Neural cell (in vitro differentiated cells): ENCODE data around the gene ATP5PF. TPM values are rescaled to one million over a fixed set of nuclear protein-coding genes. Genes with fewer than 3 reads are reported as not detected.

ENCODE experiments used
- H2AFZ ChIP-seq: fragments of 200-600, 300-800 bp; sonication (generic), shearing (Covaris generic); 2 replicates; pipeline ENCODE4 v1.6.0; 2014; ENCODE audit warnings: low read depth, mild to moderate bottlenecking, antibody characterized with exemption, low read length, moderate library complexity
- H3F3A ChIP-seq: fragments of 200-600 bp; shearing (Covaris generic); 2 replicates; pipeline ENCODE4 v1.6.1; 2016; ENCODE audit warnings: mild to moderate bottlenecking, moderate library complexity, mixed read lengths, antibody characterized with exemption, low read length; ENCODE audit not compliant: insufficient read depth, poor library complexity, severe bottlenecking
- H3K27ac ChIP-seq: fragments of 200-600, 300-800 bp; sonication (generic), shearing (Covaris generic); 2 replicates; pipeline ENCODE4 v1.5.1; 2014; ENCODE audit warnings: mild to moderate bottlenecking, low read length, moderate library complexity
- H3K27me3 ChIP-seq: fragments of 300-800, 200-600 bp; sonication (generic), shearing (Covaris generic); 2 replicates; pipeline ENCODE4 v1.6.0; 2014; ENCODE audit warnings: mild to moderate bottlenecking, low read depth, low read length, moderate library complexity; ENCODE audit not compliant: insufficient read depth
- H3K36me3 ChIP-seq: fragments of 300-800, 200-600 bp; sonication (generic), shearing (Covaris generic); 2 replicates; pipeline ENCODE4 v1.5.1; 2014; ENCODE audit warnings: mild to moderate bottlenecking, antibody characterized with exemption, low read length, moderate library complexity; ENCODE audit not compliant: insufficient read depth
- H3K4me2 ChIP-seq: fragments of 300-800, 200-600 bp; sonication (generic), shearing (Covaris generic); 2 replicates; pipeline ENCODE4 v1.6.0; 2014; ENCODE audit warnings: mild to moderate bottlenecking, low read length
- H3K4me3 ChIP-seq: fragments of 300-800, 200-600 bp; sonication (generic), shearing (Covaris generic); 2 replicates; pipeline ENCODE4 v1.5.1; 2014; ENCODE audit warnings: mild to moderate bottlenecking, low read length, moderate library complexity
- H3K79me2 ChIP-seq: fragments of 200-600 bp; shearing (Covaris generic); replicated peaks from 2 replicates; pipeline ENCODE4 v1.6.0; 2014; ENCODE audit warnings: mild to moderate bottlenecking, low read length, moderate library complexity; ENCODE audit not compliant: insufficient read depth
- H3K9ac ChIP-seq: fragments of 300-800, 200-600 bp; sonication (generic), shearing (Covaris generic); 2 replicates; pipeline ENCODE4 v1.6.1; 2016; ENCODE audit warnings: mild to moderate bottlenecking, low read length, mixed read lengths
- H3K9me2 ChIP-seq: fragments of 200-600 bp; shearing (Covaris generic); 2 replicates; pipeline ENCODE4 v1.6.1; 2016; ENCODE audit warnings: mild to moderate bottlenecking, low read length, mixed read lengths; ENCODE audit not compliant: insufficient read depth
- H3K9me3 ChIP-seq: fragments of 200-600, 300-800 bp; sonication (generic), shearing (Covaris generic); 2 replicates; pipeline ENCODE4 v1.6.1; 2016; ENCODE audit warnings: mild to moderate bottlenecking, mixed run types, low read length, moderate library complexity, mixed read lengths
- H4K20me1 ChIP-seq: fragments of 200-600 bp; shearing (Covaris generic); 2 replicates; pipeline ENCODE4 v1.6.1; 2016; ENCODE audit warnings: mild to moderate bottlenecking, mixed run types; ENCODE audit not compliant: insufficient read depth
- EP300 ChIP-seq: fragments of 450-650 bp; conservative IDR thresholded peaks from 2 replicates; pipeline ENCODE4 v1.6.1; 2014; ENCODE audit warnings: antibody characterized with exemption, mild to moderate bottlenecking, moderate library complexity; ENCODE audit not compliant: poor library complexity, severe bottlenecking
- EZH2 ChIP-seq: fragments of 200-600, 300-800 bp; shearing (Covaris generic), sonication (generic); IDR thresholded peaks from 2 replicates; pipeline ENCODE4 v1.6.1; 2014; ENCODE audit warnings: antibody characterized with exemption, low read length, borderline replicate concordance, mild to moderate bottlenecking; ENCODE audit not compliant: insufficient read depth, poor library complexity, severe bottlenecking
- MXI1 ChIP-seq: fragments of 450-650 bp; conservative IDR thresholded peaks from 2 replicates; pipeline ENCODE4 v1.6.1; 2014; ENCODE audit warnings: antibody characterized with exemption, mild to moderate bottlenecking; ENCODE audit not compliant: poor library complexity, severe bottlenecking
- POLR2AphosphoS5 ChIP-seq: IDR thresholded peaks from 2 replicates; pipeline ENCODE4 v1.6.1; 2012
- RAD21 ChIP-seq: fragments of 450-650 bp; conservative IDR thresholded peaks from 2 replicates; pipeline ENCODE4 v1.6.1; 2014; ENCODE audit warnings: antibody characterized with exemption, mild to moderate bottlenecking, moderate library complexity
- SMC3 ChIP-seq: fragments of 450-650 bp; conservative IDR thresholded peaks from 2 replicates; pipeline ENCODE4 v1.6.1; 2014; ENCODE audit warnings: antibody characterized with exemption, mild to moderate bottlenecking, moderate library complexity; ENCODE audit not compliant: poor library complexity
- TAF1 ChIP-seq: IDR thresholded peaks from 2 replicates; pipeline ENCODE4 v1.6.1; 2012; ENCODE audit warnings: low read depth
- polyA plus RNA-seq: library from polyadenylated mRNA; depleted of rRNA; stranded (reverse); fragments of >200 nt; gene quantifications from 2 replicates; pipeline ENCODE4 v1.2.3, GENCODE V29; 2014
- TF ChIP-seq, protein P1 (sequence below): fragments of 450-650 bp; IDR thresholded peaks from 2 replicates; pipeline ENCODE4 v1.5.1; 2014; ENCODE audit warnings: antibody characterized with exemption, mild to moderate bottlenecking, moderate library complexity; ENCODE audit not compliant: poor library complexity, severe bottlenecking
- TF ChIP-seq, protein P2 (sequence below): IDR thresholded peaks from 2 replicates; pipeline ENCODE4 v1.6.1; 2012; ENCODE audit warnings: borderline replicate concordance

The ATP5PF gene
- polyA plus RNA-seq, 1 donor from 2014 or later, result 274 TPM

GRCh38 chr21:25687787-25688186 is 46.9 kb downstream of the ATP5PF start:
- Histone ChIP-seq H3K27me3 (no peaks in the 10 kb centered on the region), H3K4me2 (no peak overlapping the region), H3K9ac (no peak overlapping the region), H3K79me2 (no peaks in the 10 kb centered on the region), H3K36me3 (no peaks in the 10 kb centered on the region), H3F3A (no peaks in the 10 kb centered on the region), H3K9me3 (no peaks in the 10 kb centered on the region), H2AFZ (no peak overlapping the region), H3K27ac (no peak overlapping the region), H4K20me1 (no peaks in the 10 kb centered on the region), H3K9me2 (no peaks in the 10 kb centered on the region), H3K4me3 (no peak overlapping the region)
- TF ChIP-seq, protein P1, sequence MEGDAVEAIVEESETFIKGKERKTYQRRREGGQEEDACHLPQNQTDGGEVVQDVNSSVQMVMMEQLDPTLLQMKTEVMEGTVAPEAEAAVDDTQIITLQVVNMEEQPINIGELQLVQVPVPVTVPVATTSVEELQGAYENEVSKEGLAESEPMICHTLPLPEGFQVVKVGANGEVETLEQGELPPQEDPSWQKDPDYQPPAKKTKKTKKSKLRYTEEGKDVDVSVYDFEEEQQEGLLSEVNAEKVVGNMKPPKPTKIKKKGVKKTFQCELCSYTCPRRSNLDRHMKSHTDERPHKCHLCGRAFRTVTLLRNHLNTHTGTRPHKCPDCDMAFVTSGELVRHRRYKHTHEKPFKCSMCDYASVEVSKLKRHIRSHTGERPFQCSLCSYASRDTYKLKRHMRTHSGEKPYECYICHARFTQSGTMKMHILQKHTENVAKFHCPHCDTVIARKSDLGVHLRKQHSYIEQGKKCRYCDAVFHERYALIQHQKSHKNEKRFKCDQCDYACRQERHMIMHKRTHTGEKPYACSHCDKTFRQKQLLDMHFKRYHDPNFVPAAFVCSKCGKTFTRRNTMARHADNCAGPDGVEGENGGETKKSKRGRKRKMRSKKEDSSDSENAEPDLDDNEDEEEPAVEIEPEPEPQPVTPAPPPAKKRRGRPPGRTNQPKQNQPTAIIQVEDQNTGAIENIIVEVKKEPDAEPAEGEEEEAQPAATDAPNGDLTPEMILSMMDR, result no peak
- TF ChIP-seq TAF1 (no peak), EP300 (no peak), EZH2 (no peak), POLR2AphosphoS5 (no peak), MXI1 (no peak), SMC3 (no peak), RAD21 (no peak)
- TF ChIP-seq, protein P2, sequence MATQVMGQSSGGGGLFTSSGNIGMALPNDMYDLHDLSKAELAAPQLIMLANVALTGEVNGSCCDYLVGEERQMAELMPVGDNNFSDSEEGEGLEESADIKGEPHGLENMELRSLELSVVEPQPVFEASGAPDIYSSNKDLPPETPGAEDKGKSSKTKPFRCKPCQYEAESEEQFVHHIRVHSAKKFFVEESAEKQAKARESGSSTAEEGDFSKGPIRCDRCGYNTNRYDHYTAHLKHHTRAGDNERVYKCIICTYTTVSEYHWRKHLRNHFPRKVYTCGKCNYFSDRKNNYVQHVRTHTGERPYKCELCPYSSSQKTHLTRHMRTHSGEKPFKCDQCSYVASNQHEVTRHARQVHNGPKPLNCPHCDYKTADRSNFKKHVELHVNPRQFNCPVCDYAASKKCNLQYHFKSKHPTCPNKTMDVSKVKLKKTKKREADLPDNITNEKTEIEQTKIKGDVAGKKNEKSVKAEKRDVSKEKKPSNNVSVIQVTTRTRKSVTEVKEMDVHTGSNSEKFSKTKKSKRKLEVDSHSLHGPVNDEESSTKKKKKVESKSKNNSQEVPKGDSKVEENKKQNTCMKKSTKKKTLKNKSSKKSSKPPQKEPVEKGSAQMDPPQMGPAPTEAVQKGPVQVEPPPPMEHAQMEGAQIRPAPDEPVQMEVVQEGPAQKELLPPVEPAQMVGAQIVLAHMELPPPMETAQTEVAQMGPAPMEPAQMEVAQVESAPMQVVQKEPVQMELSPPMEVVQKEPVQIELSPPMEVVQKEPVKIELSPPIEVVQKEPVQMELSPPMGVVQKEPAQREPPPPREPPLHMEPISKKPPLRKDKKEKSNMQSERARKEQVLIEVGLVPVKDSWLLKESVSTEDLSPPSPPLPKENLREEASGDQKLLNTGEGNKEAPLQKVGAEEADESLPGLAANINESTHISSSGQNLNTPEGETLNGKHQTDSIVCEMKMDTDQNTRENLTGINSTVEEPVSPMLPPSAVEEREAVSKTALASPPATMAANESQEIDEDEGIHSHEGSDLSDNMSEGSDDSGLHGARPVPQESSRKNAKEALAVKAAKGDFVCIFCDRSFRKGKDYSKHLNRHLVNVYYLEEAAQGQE, result no peak

DNA sequence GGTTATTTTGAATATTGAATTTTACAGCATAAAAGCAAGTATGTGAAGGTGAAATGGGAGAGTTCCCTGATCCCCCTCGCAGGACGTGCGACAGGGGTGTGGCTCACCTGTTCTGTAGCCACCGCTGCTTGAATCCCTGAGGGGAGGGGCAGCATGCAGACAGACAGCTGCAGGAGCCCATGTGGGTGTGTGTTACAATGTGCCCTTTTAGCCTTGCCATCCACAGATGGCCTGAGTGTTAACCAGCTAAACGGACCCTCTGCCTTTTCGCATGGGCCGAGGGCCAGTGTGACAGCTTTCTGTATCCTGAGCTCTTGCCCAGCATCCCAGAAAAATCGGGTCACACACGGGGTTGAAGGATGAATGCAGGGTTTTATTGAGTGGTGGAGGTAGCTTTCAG is 52.3 kb downstream of the ATP5PF start:
- Histone ChIP-seq H3K9me3 (no peaks in the 10 kb centered on the region), H3F3A (no peaks in the 10 kb centered on the region), H3K4me3 (no peak overlapping the region), H3K36me3 (no peaks in the 10 kb centered on the region), H2AFZ (no peak overlapping the region), H3K9me2 (no peaks in the 10 kb centered on the region), H4K20me1 (no peaks in the 10 kb centered on the region), H3K27ac (no peak overlapping the region), H3K27me3 (no peaks in the 10 kb centered on the region), H3K9ac (no peak overlapping the region), H3K4me2 (no peak overlapping the region), H3K79me2 (no peaks in the 10 kb centered on the region)
- TF ChIP-seq, protein P1, result no peak
- no peak for TF ChIP-seq EZH2
- TF ChIP-seq, protein P2, result no peak
